Mesenchymal stem cell (in vitro differentiated cells and primary cell): ENCODE measurements around the gene DONSON.

Experiments
- DNase-seq: peaks from one replicate; pipeline ENCODE4 v3.0.0-alpha.2; 2013
- H2AFZ ChIP-seq: one replicate; pipeline ENCODE4 v1.6.1; 2013; ENCODE audit warnings: low read depth, mild to moderate bottlenecking, control low read depth, inconsistent platforms, low read length, moderate library complexity
- H2AK5ac ChIP-seq: 2 replicates; pipeline ENCODE4 v1.6.1; 2013; ENCODE audit warnings: low read length, moderate library complexity, mild to moderate bottlenecking, inconsistent platforms; ENCODE audit not compliant: severe bottlenecking
- H2BK120ac ChIP-seq: one replicate; pipeline ENCODE4 v1.6.1; 2013; ENCODE audit warnings: low read depth, mild to moderate bottlenecking, inconsistent platforms, low read length, moderate library complexity
- H2BK12ac ChIP-seq, 2 experiments: one replicate each; pipeline ENCODE4 v1.6.1; 2013; ENCODE audit warnings: inconsistent platforms in 2 of 2, low read length in 2 of 2, mild to moderate bottlenecking in 2 of 2, moderate library complexity in 2 of 2, control low read depth in 1 of 2
- H2BK15ac ChIP-seq: one replicate; pipeline ENCODE4 v1.6.1; 2013; ENCODE audit warnings: mild to moderate bottlenecking, low read depth, inconsistent platforms; ENCODE audit not compliant: poor library complexity, severe bottlenecking
- H2BK5ac ChIP-seq: 2 replicates; pipeline ENCODE4 v1.6.1; 2013; ENCODE audit warnings: low read depth, mild to moderate bottlenecking, low read length, control low read depth, inconsistent platforms; ENCODE audit not compliant: poor library complexity, severe bottlenecking
- H3K14ac ChIP-seq, 2 experiments: one replicate each; pipeline ENCODE4 v1.6.1; 2013; ENCODE audit warnings: inconsistent platforms in 2 of 2, low read length in 2 of 2, control low read depth in 1 of 2, mild to moderate bottlenecking in 1 of 2, moderate library complexity in 1 of 2
- H3K18ac ChIP-seq, 2 experiments: one replicate each; pipeline ENCODE4 v1.6.1; 2013; ENCODE audit warnings: inconsistent platforms in 2 of 2, low read length in 2 of 2, control low read depth in 1 of 2, low read depth in 1 of 2, mild to moderate bottlenecking in 1 of 2
- H3K23ac ChIP-seq, 2 experiments: one replicate each; pipeline ENCODE4 v1.6.1; 2013; ENCODE audit warnings: inconsistent platforms in 2 of 2, low read length in 2 of 2, mild to moderate bottlenecking in 2 of 2, moderate library complexity in 2 of 2, control low read depth in 1 of 2
- H3K27ac ChIP-seq: 2 replicates; pipeline ENCODE4 v1.5.1; 2013; ENCODE audit warnings: mild to moderate bottlenecking, moderate library complexity, low read length, control low read depth, inconsistent platforms; ENCODE audit not compliant: poor library complexity, severe bottlenecking
- H3K27me3 ChIP-seq, 2 experiments: 2 replicates each; pipeline versions ENCODE4 v1.6.1 to v1.7.0; 2013; ENCODE audit warnings: low read length in 2 of 2, mild to moderate bottlenecking in 2 of 2, moderate library complexity in 2 of 2, control low read depth in 1 of 2, inconsistent platforms in 1 of 2; ENCODE audit not compliant: control insufficient read depth in 1 of 2, insufficient read depth in 1 of 2
- H3K36me3 ChIP-seq, 2 experiments: 2 replicates each; pipeline versions ENCODE4 v1.6.1 to v1.7.0; 2013; ENCODE audit warnings: low read length in 2 of 2, control low read depth in 1 of 2, inconsistent platforms in 1 of 2, low read depth in 1 of 2, mild to moderate bottlenecking in 1 of 2; ENCODE audit not compliant: insufficient read depth in 2 of 2, control insufficient read depth in 1 of 2
- H3K4ac ChIP-seq, 2 experiments: one replicate each; pipeline ENCODE4 v1.6.1; 2013; ENCODE audit warnings: inconsistent platforms in 2 of 2, low read length in 2 of 2, mild to moderate bottlenecking in 2 of 2, moderate library complexity in 2 of 2, control low read depth in 1 of 2, low read depth in 1 of 2
- H3K4me1 ChIP-seq: 2 replicates; pipeline ENCODE4 v1.6.1; 2013; ENCODE audit warnings: low read depth, low read length, control low read depth; ENCODE audit not compliant: control insufficient read depth, insufficient read depth
- H3K4me2 ChIP-seq: 2 replicates; pipeline ENCODE4 v1.6.1; 2013; ENCODE audit warnings: low read length, mild to moderate bottlenecking, inconsistent platforms; ENCODE audit not compliant: poor library complexity, severe bottlenecking
- H3K4me3 ChIP-seq, 2 experiments: 2 replicates each; pipeline versions ENCODE4 v1.5.1 to v1.7.0; 2013; ENCODE audit warnings: low read length in 2 of 2, mild to moderate bottlenecking in 2 of 2, control low read depth in 1 of 2, low read depth in 1 of 2; ENCODE audit not compliant: insufficient read depth in 1 of 2
- H3K79me1 ChIP-seq: replicated peaks from 2 replicates; pipeline ENCODE4 v1.6.1; 2013; ENCODE audit warnings: mild to moderate bottlenecking, control low read depth, low read length, inconsistent platforms; ENCODE audit not compliant: poor library complexity, severe bottlenecking
- H3K9ac ChIP-seq: 2 replicates; pipeline ENCODE4 v1.7.0; 2013; ENCODE audit warnings: mild to moderate bottlenecking, low read length, moderate library complexity
- H3K9me3 ChIP-seq: 2 replicates; pipeline ENCODE4 v1.7.0; 2013; ENCODE audit warnings: mild to moderate bottlenecking, low read length; ENCODE audit not compliant: control insufficient read depth
- H4K8ac ChIP-seq: one replicate; pipeline ENCODE4 v1.6.1; 2013; ENCODE audit warnings: inconsistent platforms, mild to moderate bottlenecking, low read length, moderate library complexity
- H4K91ac ChIP-seq: one replicate; pipeline ENCODE4 v1.6.1; 2013; ENCODE audit warnings: mild to moderate bottlenecking, low read length, inconsistent platforms
- WGBS: methylation state at CpG from one replicate; pipeline ENCODE4 v1.1.7; 2013; ENCODE audit warnings: mixed read lengths; 5-methylcytosine and 5-hydroxymethylcytosine counted together

DONSON gene

GRCh38 chr21:33550772-33551660 lies 37.5 kb downstream of the DONSON start:
- H4K8ac ChIP-seq: no peak overlapping the region
- peaks cover 54 to 94% of the 10 kb centered on the region in 2 experiments for H3K36me3 ChIP-seq
- no peak overlapping the region for H2BK5ac ChIP-seq
- no peak overlapping the region for H3K23ac ChIP-seq
- no peak overlapping the region for H3K18ac ChIP-seq
- H3K4me3 ChIP-seq: no peak overlapping the region
- no peak overlapping the region for H4K91ac ChIP-seq
- peaks cover 4% of the 10 kb centered on the region for H3K4me1 ChIP-seq
- H3K27me3 ChIP-seq: no peaks in the 10 kb centered on the region
- H3K79me1 ChIP-seq: peaks cover 1% of the 10 kb centered on the region
- DNase-seq: no peak
- no peak overlapping the region for H2AK5ac ChIP-seq
- no peak overlapping the region for H2BK120ac ChIP-seq
- no peak overlapping the region for H2BK12ac ChIP-seq
- no peak overlapping the region for H3K4me2 ChIP-seq
- 97% methylated on average over 23 of the region's 23 CpGs for WGBS
- H3K9me3 ChIP-seq: no peaks in the 10 kb centered on the region
- H2AFZ ChIP-seq: no peak overlapping the region
- H3K9ac ChIP-seq: no peak overlapping the region
- H3K14ac ChIP-seq: no peak overlapping the region
- no peak overlapping the region for H3K4ac ChIP-seq
- H3K27ac ChIP-seq: no peak overlapping the region
- H2BK15ac ChIP-seq: no peak overlapping the region

GRCh38 chr21:33549848-33550771 lies 38.4 kb downstream of the DONSON start:
- Histone ChIP-seq H2BK15ac (no peak overlapping the region), H3K4ac (no peak overlapping the region), H3K4me1 (peaks cover 4% of the 10 kb centered on the region), H4K8ac (peak overlapping the region; percentile 33), H3K79me1 (peaks cover 1% of the 10 kb centered on the region), H3K4me3 (no peak overlapping the region), H2AK5ac (no peak overlapping the region), H3K18ac (no peak overlapping the region), H3K4me2 (no peak overlapping the region), H3K27ac (no peak overlapping the region), H3K9ac (no peak overlapping the region), H4K91ac (no peak overlapping the region), H3K23ac (no peak overlapping the region), H3K36me3 (peaks cover 54 to 84% of the 10 kb centered on the region in 2 experiments), H2BK120ac (no peak overlapping the region), H3K9me3 (no peaks in the 10 kb centered on the region), H2AFZ (no peak overlapping the region), H2BK12ac (no peak overlapping the region), H3K27me3 (no peaks in the 10 kb centered on the region), H2BK5ac (no peak overlapping the region), H3K14ac (no peak overlapping the region)
- DNase-seq: no peak
- 99% methylated on average over 19 of the region's 19 CpGs for WGBS

GRCh38 chr21:33546086-33546485 lies 42.4 kb downstream of the DONSON start:
- no peak overlapping the region for H3K27ac ChIP-seq
- DNase-seq: no peak
- H3K9ac ChIP-seq: peak overlapping the region; percentile 100
- peaks cover 5% of the 10 kb centered on the region for H3K4me1 ChIP-seq
- H2AFZ ChIP-seq: no peak overlapping the region
- peaks cover 23 to 46% of the 10 kb centered on the region in 2 experiments for H3K36me3 ChIP-seq
- no peak overlapping the region for H2AK5ac ChIP-seq
- no peak overlapping the region for H2BK12ac ChIP-seq
- H3K9me3 ChIP-seq: no peaks in the 10 kb centered on the region
- 99% methylated on average over 3 of the region's 3 CpGs for WGBS
- H3K4me3 ChIP-seq: peak overlapping the region in 1 of 2 experiments; percentile 98
- H2BK5ac ChIP-seq: no peak overlapping the region
- no peak overlapping the region for H3K23ac ChIP-seq
- no peak overlapping the region for H3K18ac ChIP-seq
- H3K14ac ChIP-seq: no peak overlapping the region
- no peak overlapping the region for H2BK15ac ChIP-seq
- H4K8ac ChIP-seq: no peak overlapping the region
- no peak overlapping the region for H2BK120ac ChIP-seq
- H4K91ac ChIP-seq: no peak overlapping the region
- no peak overlapping the region for H3K4me2 ChIP-seq
- no peak overlapping the region for H3K4ac ChIP-seq
- H3K79me1 ChIP-seq: peaks cover 1% of the 10 kb centered on the region
- H3K27me3 ChIP-seq: no peaks in the 10 kb centered on the region
